ENCODE results near the gene PSD4. TPM values are rescaled to one million over a fixed set of nuclear protein-coding genes. Genes with fewer than 3 reads are reported as not detected.

Gene PSD4
- total RNA-seq, 2 experiments from 2014 or later, result 329 to 335 TPM

DNA sequence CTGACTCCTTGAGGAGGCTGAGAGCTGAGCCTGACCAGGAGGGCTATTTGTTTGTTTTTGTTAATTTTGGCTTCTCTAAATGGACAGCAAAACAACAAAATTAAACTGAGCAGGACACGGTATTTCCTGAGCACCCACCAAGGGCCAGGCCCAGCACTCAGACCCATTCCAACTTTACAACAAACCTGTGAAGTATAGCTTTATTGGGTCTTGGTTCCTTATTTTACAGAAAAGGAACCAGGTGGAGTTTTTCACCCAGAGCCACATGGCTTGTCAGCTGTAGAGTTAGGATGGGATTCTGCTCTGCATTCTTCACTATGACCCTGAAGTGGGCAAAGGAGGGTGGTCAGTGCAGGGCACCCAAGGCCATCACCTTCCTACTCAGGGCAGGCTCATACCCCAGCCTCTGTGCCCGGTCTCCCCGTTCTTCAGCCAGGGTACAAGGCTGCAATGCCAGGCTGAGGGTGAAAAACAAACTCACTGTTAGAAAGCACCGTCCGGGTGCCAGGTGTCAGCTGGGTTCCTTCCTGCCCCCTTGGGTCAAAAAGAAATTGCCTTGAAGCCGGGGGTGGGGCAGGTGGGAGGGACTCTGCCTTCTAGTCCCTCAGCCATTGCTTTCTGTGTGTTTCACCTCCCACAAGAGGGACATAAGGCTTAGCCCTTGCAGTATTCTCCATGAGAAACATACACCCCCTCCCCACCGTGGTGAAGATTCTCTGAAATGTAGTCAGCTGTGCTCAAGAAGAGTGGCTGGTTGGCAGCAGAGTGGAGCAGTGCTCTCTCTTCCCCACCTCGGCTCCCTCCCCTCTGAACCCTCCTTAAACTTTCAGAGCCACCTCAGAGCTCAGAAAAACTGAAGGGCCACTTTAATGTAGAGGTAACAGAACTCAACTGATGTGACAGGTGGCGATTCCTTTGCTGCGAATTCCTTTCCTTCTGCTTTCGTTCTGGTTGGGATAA lies 2.2 kb downstream of the PSD4 start:
- Mint-ChIP-seq H3K9me3 (peaks cover 3% of the 10 kb centered on the region), H3K4me3 (peak overlapping the region; percentile 84), H3K36me3 (ENCODE audit: low read depth) (peaks cover 92% of the 10 kb centered on the region), H3K27me3 (peaks cover 2% of the 10 kb centered on the region), H3K27ac (peak overlapping the region; percentile 88), H3K4me1 (peaks cover 82% of the 10 kb centered on the region)
- CTCF ChIA-PET, result interaction anchor here (0.6 to 5.1 kb wide), 17 partner anchors 8 to 214 kb away, joined by 3 to 40 read pairs (median 5); no protein-coding TSS in a partner anchor
- POLR2A ChIA-PET, result no interaction called here
- peak; percentile 48 for DNase-seq

GRCh38 chr2:113176696-113177355 lies 3.1 kb downstream of the PSD4 start:
- H3K4me3 Mint-ChIP-seq, result peak overlapping the region; percentile 84
- DNase-seq, result no peak
- H3K4me1 Mint-ChIP-seq, result peaks cover 82% of the 10 kb centered on the region
- H3K36me3 Mint-ChIP-seq (ENCODE audit: low read depth), result peaks cover 90% of the 10 kb centered on the region
- peaks cover 2% of the 10 kb centered on the region for H3K27me3 Mint-ChIP-seq
- no peaks in the 10 kb centered on the region for H3K9me3 Mint-ChIP-seq
- CTCF ChIA-PET, result interaction anchor here (1.4 to 5.1 kb wide), 3 partner anchors 39 to 97 kb away, joined by 3 to 40 read pairs (median 5); no protein-coding TSS in a partner anchor
- POLR2A ChIA-PET, result no interaction called here
- H3K27ac Mint-ChIP-seq, result peak overlapping the region; percentile 75

DNA sequence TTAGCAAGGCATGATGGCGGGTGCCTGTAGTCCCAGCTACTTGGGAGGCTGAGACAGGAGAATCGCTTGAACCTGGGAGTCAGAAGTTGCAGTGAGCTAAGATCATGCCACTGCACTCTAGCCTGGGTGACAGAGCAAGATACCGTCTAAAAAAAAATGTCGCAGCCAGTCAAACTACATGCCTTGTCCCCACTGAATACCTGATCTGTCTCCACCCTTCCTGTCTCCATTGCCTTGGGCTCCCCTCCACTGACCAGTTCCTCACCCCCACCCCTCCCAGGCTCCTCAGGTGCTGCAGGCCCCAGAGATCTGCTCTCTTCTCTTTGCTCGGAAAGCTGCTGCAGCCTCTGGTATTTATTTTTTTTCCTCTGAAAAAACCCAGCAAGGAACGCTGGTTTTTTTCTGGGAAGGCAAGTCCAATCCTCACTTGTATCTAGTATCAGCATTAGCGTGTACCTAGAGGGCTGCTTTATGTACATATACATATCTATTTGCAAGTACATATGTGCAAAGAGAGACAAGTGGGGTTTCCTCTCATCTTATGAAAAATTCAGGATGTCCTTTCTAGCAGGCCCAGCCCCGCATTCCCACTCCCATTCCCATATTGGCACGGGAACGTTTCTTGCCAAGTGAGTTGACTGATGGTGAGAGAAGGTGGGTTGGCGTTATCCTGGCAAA lies 4.4 kb downstream of the PSD4 start:
- ChIA-PET POLR2A (no interaction called here), CTCF (interaction anchor here (0.7 to 2.5 kb wide), 4 partner anchors 20 to 98 kb away, joined by 3 to 5 read pairs (median 3); no protein-coding TSS in a partner anchor)
- Mint-ChIP-seq H3K27me3 (peaks cover 2% of the 10 kb centered on the region), H3K27ac (peak overlapping the region; percentile 68), H3K4me3 (peak overlapping the region; percentile 84), H3K4me1 (peaks cover 79% of the 10 kb centered on the region), H3K9me3 (no peaks in the 10 kb centered on the region), H3K36me3 (ENCODE audit: low read depth) (peaks cover 88% of the 10 kb centered on the region)
- DNase-seq, result no peak

DNA sequence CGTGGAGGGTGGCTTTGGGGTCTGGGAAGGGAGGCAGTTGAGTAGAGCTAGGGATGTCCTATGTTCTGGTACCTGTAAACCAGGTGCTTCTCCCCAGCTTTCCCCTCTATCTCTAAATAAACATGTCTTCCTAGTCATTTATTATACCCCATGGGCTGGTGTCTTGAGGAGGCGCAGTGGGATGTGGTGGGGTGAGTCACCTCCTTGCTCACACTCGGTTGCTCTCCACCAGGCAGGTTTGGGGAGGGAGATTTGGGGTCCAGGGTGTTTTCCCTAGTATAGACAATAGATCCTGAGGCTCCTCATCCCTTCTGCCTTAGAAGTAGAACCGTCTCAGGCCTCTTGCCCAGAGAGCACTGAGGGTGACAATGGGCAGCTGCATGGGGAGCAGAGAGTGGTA lies 5.1 kb downstream of the PSD4 start:
- peak overlapping the region; percentile 84 for H3K4me3 Mint-ChIP-seq
- ChIA-PET POLR2A (no interaction called here), CTCF (interaction anchor here (0.8 kb wide), 1 partner anchor 21 kb away, joined by 3 read pairs; no protein-coding TSS in a partner anchor)
- H3K27ac Mint-ChIP-seq, result peak overlapping the region; percentile 75
- DNase-seq, result no peak
- no peaks in the 10 kb centered on the region for H3K9me3 Mint-ChIP-seq
- peaks cover 2% of the 10 kb centered on the region for H3K27me3 Mint-ChIP-seq
- H3K36me3 Mint-ChIP-seq (ENCODE audit: low read depth), result peaks cover 91% of the 10 kb centered on the region
- peaks cover 80% of the 10 kb centered on the region for H3K4me1 Mint-ChIP-seq

DNA sequence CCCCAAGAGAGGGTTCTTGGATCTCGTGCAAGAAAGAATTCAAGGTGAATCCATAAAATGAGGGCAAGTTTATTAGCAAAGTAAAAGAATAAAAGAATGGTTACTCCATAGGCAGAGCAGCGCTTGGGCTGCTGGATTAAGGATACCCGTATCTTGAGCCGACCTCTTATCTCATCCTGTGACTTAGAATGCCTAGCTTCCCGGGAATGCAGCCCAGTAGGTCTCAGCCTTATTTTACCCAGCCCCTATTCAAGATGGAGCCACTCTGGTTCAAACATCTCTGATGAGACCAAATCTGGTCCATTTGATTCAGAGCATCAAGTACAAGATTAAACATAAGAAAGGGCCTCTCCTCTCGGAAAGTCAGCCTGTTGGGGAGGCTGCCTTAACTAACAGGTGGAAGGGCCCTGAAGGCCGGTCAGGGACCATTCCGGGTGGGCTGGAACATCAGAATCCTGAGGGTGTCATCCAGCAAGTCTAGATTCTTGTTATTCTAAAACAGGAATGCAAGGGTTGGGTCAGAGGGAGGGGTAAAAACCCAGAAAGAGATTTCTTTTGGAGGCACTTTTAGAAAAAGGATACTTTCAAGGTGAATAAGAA lies 5.8 kb downstream of the PSD4 start:
- Mint-ChIP-seq H3K9me3 (no peaks in the 10 kb centered on the region), H3K4me1 (peaks cover 82% of the 10 kb centered on the region), H3K27ac (peak overlapping the region; percentile 84), H3K27me3 (peaks cover 2% of the 10 kb centered on the region), H3K4me3 (peak overlapping the region; percentile 84), H3K36me3 (ENCODE audit: low read depth) (peaks cover 87% of the 10 kb centered on the region)
- CTCF ChIA-PET, result interaction anchor here (1.2 to 1.6 kb wide), 2 partner anchors 19 to 25 kb away, joined by 3 to 6 read pairs; no protein-coding TSS in a partner anchor
- no peak for DNase-seq
- POLR2A ChIA-PET, result no interaction called here

- Mint-ChIP-seq H3K36me3 (ENCODE audit: low read depth) (peaks cover 84% of the 10 kb centered on the region), H3K27ac (peak overlapping the region; percentile 84), H3K4me1 (peaks cover 84% of the 10 kb centered on the region), H3K27me3 (no peaks in the 10 kb centered on the region), H3K9me3 (no peaks in the 10 kb centered on the region), H3K4me3 (peak overlapping the region; percentile 55)
- ChIA-PET CTCF (interaction anchor here (0.7 to 2.2 kb wide), 9 partner anchors 11 to 210 kb away, joined by 3 to 8 read pairs (median 4); no protein-coding TSS in a partner anchor), POLR2A (interaction anchor here (0.6 to 1.0 kb wide), 3 partner anchors 24 to 47 kb away, joined by 3 to 4 read pairs (median 3); no protein-coding TSS in a partner anchor)
- no peak for DNase-seq
These were observed 6.6 kb downstream of the PSD4 start for GRCh38 chr2:113180131-113180946.

GRCh38 chr2:113181258-113182051 lies 7.7 kb downstream of the PSD4 start:
- H3K27me3 Mint-ChIP-seq, result no peaks in the 10 kb centered on the region
- DNase-seq, result peak; percentile 38
- peaks cover 89% of the 10 kb centered on the region for H3K4me1 Mint-ChIP-seq
- ChIA-PET CTCF (interaction anchor here (0.6 to 2.2 kb wide), 14 partner anchors 10 to 209 kb away, joined by 3 to 8 read pairs (median 3); no protein-coding TSS in a partner anchor), POLR2A (interaction anchor here (0.6 to 1.0 kb wide), 2 partner anchors 25 to 48 kb away, joined by 3 to 4 read pairs; no protein-coding TSS in a partner anchor)
- H3K27ac Mint-ChIP-seq, result peak overlapping the region; percentile 84
- H3K36me3 Mint-ChIP-seq (ENCODE audit: low read depth), result peaks cover 85% of the 10 kb centered on the region
- peak overlapping the region; percentile 55 for H3K4me3 Mint-ChIP-seq
- H3K9me3 Mint-ChIP-seq, result no peaks in the 10 kb centered on the region

DNA sequence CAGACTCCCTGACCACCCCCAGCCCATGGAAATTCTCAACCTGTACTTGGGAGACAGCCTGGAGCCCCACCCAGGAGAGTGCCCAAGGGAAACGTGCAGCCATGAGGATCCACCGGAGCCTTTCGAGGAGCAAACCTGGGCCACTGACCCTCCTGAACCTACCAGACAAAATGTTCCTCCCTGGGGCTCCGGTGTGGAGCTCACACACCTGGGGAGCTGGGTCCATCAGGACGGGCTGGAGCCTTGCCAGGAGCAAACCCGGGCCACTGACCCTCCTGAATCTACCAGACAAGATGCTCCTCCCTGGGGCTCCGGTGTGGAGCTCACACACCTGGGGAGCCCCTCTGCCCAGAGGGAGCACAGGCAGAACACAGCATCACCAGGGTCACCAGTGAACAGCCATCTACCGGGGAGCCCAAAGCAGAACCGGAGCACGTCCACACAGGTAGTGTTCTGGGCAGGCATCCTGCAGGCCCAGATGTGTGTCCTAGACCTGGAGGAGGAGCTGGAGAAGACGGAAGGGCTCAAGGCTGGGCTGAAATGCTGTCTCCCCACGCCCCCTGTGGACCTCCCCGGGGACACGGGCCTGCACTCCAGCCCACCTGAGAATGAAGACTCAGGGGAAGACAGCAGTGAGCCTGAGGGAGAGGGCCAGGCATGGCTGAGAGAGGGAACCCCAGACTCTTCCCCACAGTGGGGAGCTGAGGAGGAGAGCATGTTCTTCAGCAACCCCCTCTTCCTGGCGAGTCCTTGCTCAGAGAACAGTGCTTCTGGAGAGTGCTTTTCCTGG lies 8.9 kb downstream of the PSD4 start:
- H3K36me3 Mint-ChIP-seq (ENCODE audit: low read depth), result peaks cover 81% of the 10 kb centered on the region

GRCh38 chr2:113183264-113183663 lies 9.5 kb downstream of the PSD4 start:
- Mint-ChIP-seq H3K36me3 (ENCODE audit: low read depth) (peaks cover 79% of the 10 kb centered on the region), H3K4me1 (peaks cover 83% of the 10 kb centered on the region), H3K4me3 (no peak overlapping the region), H3K9me3 (no peaks in the 10 kb centered on the region), H3K27ac (no peak overlapping the region), H3K27me3 (no peaks in the 10 kb centered on the region)
- ChIA-PET CTCF (interaction anchor here (0.6 to 2.2 kb wide), 9 partner anchors 8 to 407 kb away, joined by 3 to 10 read pairs (median 3); no protein-coding TSS in a partner anchor), POLR2A (interaction anchor here (0.8 kb wide), 1 partner anchor 66 kb away, joined by 3 read pairs; no protein-coding TSS in a partner anchor)
- no peak for DNase-seq

More for the DNA sequence above, 8.9 kb downstream of the PSD4 start:
- Mint-ChIP-seq H3K27ac (no peak overlapping the region), H3K9me3 (no peaks in the 10 kb centered on the region), H3K4me1 (peaks cover 86% of the 10 kb centered on the region), H3K27me3 (no peaks in the 10 kb centered on the region), H3K4me3 (no peak overlapping the region)
- CTCF ChIA-PET, result interaction anchor here (0.6 to 2.2 kb wide), 8 partner anchors 8 to 406 kb away, joined by 3 to 10 read pairs (median 4); no protein-coding TSS in a partner anchor
- DNase-seq, result no peak
- POLR2A ChIA-PET, result interaction anchor here (0.8 kb wide), 1 partner anchor 66 kb away, joined by 3 read pairs; no protein-coding TSS in a partner anchor

DNA sequence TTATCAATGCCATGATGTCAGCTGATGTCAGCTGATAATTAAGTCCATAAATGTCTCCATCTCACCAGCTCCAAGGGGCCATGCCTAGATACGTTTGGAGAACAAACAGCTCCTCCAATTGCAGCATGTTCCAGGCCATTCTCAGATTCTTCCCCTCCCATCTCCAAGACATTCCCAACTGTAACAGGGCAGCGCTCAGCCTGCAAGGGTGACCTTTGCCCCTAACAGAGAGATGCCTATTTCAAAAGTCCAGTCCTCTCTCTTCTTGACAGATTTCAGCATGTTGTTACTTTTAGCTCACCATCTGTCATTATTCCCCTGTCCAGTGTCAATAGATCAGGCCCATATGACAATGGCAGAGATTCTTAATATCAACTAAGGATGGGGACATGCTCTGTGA lies 9.9 kb downstream of the PSD4 start:
- H3K27me3 Mint-ChIP-seq, result no peaks in the 10 kb centered on the region
- ChIA-PET CTCF (interaction anchor here (0.8 to 2.2 kb wide), 8 partner anchors 9 to 45 kb away, joined by 3 to 10 read pairs (median 3); no protein-coding TSS in a partner anchor), POLR2A (interaction anchor here (0.6 to 0.8 kb wide), 2 partner anchors 20 to 67 kb away, joined by 3 read pairs; no protein-coding TSS in a partner anchor)
- H3K36me3 Mint-ChIP-seq (ENCODE audit: low read depth), result peaks cover 74% of the 10 kb centered on the region
- no peak for DNase-seq
- no peaks in the 10 kb centered on the region for H3K9me3 Mint-ChIP-seq
- H3K4me3 Mint-ChIP-seq, result no peak overlapping the region
- no peak overlapping the region for H3K27ac Mint-ChIP-seq
- peaks cover 79% of the 10 kb centered on the region for H3K4me1 Mint-ChIP-seq
